Measurements from ENCODE around the gene SLC47A2. TPM values are rescaled to one million over a fixed set of nuclear protein-coding genes. Genes with fewer than 3 reads are reported as not detected.

SLC47A2 gene
- total RNA-seq, 1 donor from 2014 or later, result not detected

DNA sequence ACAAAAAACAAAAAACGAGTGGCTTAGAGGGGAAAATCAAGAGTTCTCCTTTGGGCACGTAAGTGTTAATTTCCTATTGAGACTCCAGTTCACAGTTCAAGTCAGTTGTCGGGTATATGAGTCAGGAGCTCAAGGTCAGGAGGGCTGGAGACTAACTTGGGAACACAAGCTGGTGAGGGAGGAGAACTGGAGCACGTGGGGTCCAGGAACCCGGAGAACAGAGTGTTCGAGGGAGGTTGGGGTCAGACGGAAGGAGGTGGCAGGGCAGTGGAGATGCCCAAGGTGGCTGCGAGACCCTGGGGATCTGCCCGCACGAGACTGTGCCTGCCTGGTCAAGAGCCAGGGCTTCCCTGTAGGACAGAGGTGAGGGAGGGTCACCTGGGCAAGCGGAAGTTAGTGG lies 19.7 kb upstream of the SLC47A2 start:
- Histone ChIP-seq H3K4me1 (no peaks in the 10 kb centered on the region), H3K27ac (no peak overlapping the region), H3K9me3 (no peaks in the 10 kb centered on the region), H3K27me3 (no peaks in the 10 kb centered on the region), H3K36me3 (no peaks in the 10 kb centered on the region), H3K4me3 (no peak overlapping the region)
- DNase-seq (peak; percentile 57), ATAC-seq (no peak)
- TF ChIP-seq, protein P1, sequence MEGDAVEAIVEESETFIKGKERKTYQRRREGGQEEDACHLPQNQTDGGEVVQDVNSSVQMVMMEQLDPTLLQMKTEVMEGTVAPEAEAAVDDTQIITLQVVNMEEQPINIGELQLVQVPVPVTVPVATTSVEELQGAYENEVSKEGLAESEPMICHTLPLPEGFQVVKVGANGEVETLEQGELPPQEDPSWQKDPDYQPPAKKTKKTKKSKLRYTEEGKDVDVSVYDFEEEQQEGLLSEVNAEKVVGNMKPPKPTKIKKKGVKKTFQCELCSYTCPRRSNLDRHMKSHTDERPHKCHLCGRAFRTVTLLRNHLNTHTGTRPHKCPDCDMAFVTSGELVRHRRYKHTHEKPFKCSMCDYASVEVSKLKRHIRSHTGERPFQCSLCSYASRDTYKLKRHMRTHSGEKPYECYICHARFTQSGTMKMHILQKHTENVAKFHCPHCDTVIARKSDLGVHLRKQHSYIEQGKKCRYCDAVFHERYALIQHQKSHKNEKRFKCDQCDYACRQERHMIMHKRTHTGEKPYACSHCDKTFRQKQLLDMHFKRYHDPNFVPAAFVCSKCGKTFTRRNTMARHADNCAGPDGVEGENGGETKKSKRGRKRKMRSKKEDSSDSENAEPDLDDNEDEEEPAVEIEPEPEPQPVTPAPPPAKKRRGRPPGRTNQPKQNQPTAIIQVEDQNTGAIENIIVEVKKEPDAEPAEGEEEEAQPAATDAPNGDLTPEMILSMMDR (IDR thresholded peaks at IDR 0.05), result no peak
- intact Hi-C loops (cut with DNase I), result no loop called here

DNA sequence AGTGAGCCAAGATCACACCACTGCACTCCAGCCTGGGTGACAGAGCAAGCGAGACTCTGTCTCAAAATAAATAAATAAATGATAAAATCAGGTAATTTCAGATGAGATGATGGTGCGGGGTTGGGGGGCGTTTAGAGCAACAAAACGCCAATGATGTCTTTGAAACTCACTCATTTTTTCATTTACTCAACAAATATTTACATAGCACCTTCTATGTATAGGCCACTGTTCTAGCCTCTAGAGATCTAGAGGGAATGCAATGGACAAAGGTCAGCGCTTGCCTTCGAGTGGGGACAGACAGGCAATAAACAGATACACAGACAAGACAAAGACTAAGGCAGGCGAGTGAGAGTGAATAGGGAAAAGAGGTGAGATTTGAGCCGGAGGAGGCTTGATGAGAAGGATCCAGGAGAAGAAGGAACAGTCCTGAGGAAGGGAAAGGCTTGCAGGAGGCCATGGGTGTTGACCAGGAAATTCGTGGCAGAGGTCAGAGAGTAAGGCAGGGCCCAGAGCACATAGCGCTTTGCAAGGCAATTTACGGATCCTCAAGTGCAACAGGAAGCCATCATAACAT lies 17.7 kb upstream of the SLC47A2 start:
- no peak overlapping the region for H3K27ac ChIP-seq
- ATAC-seq, result peak; percentile 14

DNA sequence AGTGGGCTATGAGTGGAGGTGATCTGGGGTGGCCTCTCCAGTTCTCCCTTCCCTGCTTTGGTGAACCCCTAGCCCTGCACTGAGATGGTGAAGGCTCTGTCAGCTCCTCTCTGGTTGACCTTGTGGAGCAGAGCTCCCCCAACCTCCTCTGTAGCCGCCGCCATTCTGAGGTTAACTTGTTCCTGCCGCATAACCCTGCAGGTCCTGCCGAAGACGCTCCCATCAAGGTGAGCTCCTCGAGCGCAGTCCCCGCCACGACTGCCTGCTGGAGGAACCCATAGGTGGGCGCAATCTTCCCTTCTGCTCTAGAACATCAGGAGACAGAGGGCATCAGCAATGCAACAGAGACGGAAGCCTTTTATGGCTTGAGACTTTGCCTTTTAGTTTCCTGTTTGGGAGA lies 15.2 kb upstream of the SLC47A2 start:
- peaks cover 31% of the 10 kb centered on the region for H3K4me1 ChIP-seq
- DNase-seq, result no peak
- TF ChIP-seq, protein P1 (IDR thresholded peaks at IDR 0.05), result no peak
- intact Hi-C loops (cut with DNase I), result no loop called here
- no peaks in the 10 kb centered on the region for H3K9me3 ChIP-seq
- H3K27ac ChIP-seq, result no peak overlapping the region
- no peak overlapping the region for H3K4me3 ChIP-seq
- no peaks in the 10 kb centered on the region for H3K36me3 ChIP-seq
- H3K27me3 ChIP-seq, result no peaks in the 10 kb centered on the region
- no peak for ATAC-seq

More for the DNA sequence above, 17.7 kb upstream of the SLC47A2 start:
- Histone ChIP-seq H3K36me3 (no peaks in the 10 kb centered on the region), H3K4me1 (peaks cover 6% of the 10 kb centered on the region), H3K27me3 (no peaks in the 10 kb centered on the region), H3K9me3 (no peaks in the 10 kb centered on the region), H3K4me3 (no peak overlapping the region)
- TF ChIP-seq, protein P1 (IDR thresholded peaks at IDR 0.05), result no peak
- intact Hi-C loops (cut with DNase I), result no loop called here
- no peak for DNase-seq

DNA sequence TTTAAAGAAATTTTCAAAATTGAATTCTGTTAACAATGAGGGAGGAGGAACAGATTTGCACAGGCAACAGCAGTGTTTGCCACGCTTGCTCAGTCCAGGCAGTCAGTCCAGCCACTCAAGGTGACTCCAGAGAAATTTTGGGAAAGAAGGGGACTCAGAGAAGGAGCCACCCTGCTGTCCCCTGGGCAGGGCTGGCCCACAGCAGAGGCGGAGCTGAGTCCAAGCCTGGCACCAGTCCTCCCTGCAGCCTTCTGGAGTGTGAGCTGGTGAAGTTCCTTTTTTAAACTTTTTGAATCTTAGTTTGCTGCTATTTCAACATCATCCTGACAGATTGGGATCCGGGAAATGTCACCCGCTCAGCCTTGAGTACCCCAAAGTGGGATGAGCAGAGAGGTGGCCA lies 14.5 kb upstream of the SLC47A2 start:
- Histone ChIP-seq H3K4me1 (peaks cover 36% of the 10 kb centered on the region), H3K27me3 (no peaks in the 10 kb centered on the region), H3K27ac (peak overlapping the region; percentile 2), H3K9me3 (no peaks in the 10 kb centered on the region), H3K4me3 (no peak overlapping the region), H3K36me3 (no peaks in the 10 kb centered on the region)
- intact Hi-C loops (cut with DNase I), result no loop called here
- TF ChIP-seq, protein P1 (IDR thresholded peaks at IDR 0.05), result no peak
- ATAC-seq (peak; percentile 26), DNase-seq (peak; percentile 64)

DNA sequence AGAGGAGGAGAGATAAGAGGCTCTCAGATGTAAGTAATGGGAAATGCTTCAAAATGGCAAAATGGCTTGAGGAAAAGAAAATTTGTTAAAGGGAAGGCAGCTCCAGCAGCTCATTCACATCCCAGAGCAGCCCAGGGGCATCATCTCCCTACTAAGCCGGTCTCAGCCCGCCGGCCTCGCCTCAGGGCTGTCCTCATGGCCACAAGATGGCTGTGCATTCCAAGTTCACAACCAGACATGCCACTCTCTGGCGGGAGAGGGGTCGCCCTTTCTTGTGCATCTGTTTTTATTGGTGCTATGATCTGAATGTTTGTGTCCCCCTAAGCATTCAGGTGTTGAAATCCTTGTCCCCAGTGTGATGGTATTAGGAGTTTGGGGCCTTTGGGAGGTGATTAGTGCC lies 13.5 kb upstream of the SLC47A2 start:
- Histone ChIP-seq H3K27me3 (no peaks in the 10 kb centered on the region), H3K4me1 (peaks cover 36% of the 10 kb centered on the region), H3K4me3 (no peak overlapping the region), H3K27ac (no peak overlapping the region), H3K36me3 (no peaks in the 10 kb centered on the region), H3K9me3 (no peaks in the 10 kb centered on the region)
- DNase-seq, result no peak
- no peak for ATAC-seq
- TF ChIP-seq, protein P1 (IDR thresholded peaks at IDR 0.05), result no peak
- intact Hi-C loops (cut with DNase I), result no loop called here

DNA sequence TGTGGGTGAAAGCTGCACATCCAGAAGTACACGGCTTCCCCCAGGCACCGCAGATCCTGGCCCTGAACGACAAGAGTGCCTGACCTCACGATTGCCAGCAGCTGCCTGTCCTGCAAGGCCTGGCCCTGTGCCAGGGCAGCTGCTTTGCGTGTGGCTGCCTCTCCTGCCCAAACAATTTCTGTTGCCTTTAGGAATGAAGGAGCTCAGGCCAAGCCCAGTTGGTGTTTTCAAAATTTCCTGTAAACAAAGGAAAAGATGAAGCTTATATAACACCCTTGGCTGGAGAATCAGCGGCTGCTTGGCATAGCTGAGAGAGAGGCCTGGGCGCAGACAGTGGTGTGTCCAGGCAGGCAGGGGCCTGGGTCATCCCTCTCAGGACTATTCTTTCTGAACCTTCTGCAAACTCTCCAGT lies 11.7 kb upstream of the SLC47A2 start:
- Histone ChIP-seq H3K36me3 (no peaks in the 10 kb centered on the region), H3K4me1 (peaks cover 46% of the 10 kb centered on the region), H3K27ac (peak overlapping the region; percentile 89), H3K4me3 (no peak overlapping the region), H3K27me3 (no peaks in the 10 kb centered on the region), H3K9me3 (no peaks in the 10 kb centered on the region)
- ATAC-seq (peak; percentile 68), DNase-seq (peak; percentile 91)
- intact Hi-C loops (cut with DNase I), result no loop called here
- TF ChIP-seq, protein P1 (IDR thresholded peaks at IDR 0.05), result no peak

Measured in upper lobe of right lung (tissue), 1 donor.